Effector CD8-positive, alpha-beta T cell (primary cell): ENCODE measurements around the gene SYT1.

ENCODE experiments used
- DNase-seq: peaks from one replicate; lab custom pipeline; 2025; lab: John Stamatoyannopoulos, UW

The SYT1 gene

DNA sequence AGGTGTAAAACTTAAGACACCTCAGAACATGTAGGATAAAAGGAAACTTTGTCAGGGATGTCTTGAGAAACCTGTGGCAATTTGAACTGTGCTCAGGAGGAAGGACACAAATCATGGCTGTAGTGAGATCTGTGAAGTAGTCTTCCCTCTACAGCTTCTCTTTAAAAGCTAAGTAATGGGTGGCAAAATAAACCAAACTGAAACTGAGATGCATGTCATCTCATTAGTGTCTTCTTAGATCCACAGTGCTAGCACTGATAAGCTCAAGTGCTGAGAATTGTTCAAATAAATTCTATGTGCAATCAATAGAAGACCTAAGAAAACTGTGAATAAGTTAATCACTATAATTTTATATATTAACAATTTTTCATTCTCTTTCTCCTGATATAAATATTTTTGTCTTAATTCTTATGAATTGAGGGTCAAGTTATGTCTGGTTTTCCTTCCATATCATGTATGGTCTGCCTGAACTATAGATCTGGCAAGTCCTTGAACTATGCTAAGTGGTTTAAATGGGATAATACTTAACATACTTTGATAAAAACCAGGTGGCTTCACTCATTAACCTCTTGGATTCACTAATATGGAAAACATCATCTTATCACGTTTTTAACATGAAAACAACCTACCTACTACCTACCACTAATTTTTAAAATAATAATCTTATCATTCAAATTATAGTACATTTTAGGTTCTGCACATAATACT lies 27.2 kb downstream of the SYT1 start:
- no peak for DNase-seq

DNA sequence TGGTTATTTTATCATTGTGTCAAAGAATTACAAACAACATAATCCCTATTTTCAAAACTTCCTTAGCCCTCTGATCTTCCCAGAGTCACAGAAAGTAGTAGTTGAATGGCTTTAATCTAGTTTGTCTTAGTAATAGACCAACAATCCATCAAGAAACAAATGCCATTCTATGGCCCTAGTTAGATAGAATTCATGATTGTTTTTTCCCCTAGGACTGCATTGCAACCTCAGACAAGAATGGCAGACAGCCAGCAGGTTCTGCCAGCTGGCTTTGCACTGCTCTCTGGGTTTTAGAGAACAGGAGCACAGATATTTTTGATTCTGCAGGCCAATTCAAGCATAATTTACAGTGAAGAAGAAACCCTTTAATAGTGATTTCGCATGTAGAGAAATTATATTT lies 33.8 kb downstream of the SYT1 start:
- DNase-seq, result no peak

DNA sequence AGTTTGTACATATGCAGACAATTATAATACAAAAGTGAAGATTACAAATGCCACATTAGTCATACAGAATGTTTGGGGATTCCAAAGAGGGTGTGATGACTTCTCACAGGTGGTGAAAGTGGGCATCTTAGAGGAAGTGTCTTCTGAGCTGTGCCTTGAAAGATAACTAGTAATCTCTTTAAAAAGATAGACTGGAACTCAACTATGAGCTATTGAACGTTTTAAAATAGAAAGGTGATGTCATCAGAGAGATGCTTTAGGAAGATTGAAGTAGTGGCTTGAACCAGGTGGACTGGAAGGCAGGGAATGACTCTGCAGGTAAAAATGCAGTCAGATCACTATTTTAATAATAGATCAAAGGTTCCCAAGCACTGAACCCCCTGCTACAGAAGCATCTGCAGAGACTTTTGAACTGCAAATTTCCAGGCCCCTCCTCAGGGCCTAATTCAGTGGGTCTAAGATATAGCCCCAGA lies 50.3 kb downstream of the SYT1 start:
- DNase-seq, result no peak

DNA sequence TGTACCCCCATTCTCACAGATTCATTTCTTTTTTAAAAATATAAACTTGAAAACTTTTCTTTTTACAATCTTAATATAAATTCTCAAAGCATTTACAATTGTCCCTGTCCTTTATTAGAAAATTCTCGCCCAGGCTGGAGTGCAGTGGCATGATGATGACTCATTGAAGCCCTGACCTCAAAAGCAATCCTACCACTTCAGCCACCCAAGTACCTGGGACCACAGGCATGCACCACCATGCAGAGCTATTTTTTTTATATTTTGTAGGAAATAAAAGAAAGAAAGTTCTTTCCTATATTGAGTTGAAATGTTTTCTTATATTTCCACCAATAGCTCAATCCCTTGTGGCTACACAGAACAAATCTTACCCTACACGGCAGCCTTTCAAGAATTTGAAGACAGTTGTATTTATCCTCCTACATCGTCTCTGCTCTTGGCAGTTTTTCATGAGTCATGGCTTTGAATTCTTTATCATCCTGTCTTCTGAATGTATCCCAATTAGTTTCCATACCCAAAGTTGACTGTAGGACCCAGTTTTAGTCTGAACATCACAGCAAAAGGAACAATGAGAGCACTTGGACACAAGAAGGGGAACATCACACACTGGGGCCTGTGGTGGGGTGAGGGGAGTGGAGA lies 52.4 kb downstream of the SYT1 start:
- DNase-seq, result no peak

DNA sequence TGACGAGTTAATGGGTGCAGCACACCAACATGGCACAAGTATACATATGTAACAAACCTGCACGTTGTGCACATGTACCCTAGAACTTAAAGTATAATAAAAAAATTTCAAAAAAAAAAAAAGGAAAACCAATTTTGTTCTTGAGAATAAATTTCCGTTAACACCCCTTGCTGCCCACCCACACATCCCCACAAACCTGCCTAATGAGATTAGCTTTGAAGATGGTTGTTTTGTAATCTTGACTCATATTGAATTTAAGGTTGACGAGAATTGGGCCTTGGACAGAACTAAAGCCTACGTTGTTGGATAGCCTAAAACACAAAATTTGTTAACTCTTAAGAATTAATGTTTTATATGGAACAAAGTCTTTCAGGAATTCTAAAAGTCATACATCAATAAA lies 52.9 kb downstream of the SYT1 start:
- no peak for DNase-seq

DNA sequence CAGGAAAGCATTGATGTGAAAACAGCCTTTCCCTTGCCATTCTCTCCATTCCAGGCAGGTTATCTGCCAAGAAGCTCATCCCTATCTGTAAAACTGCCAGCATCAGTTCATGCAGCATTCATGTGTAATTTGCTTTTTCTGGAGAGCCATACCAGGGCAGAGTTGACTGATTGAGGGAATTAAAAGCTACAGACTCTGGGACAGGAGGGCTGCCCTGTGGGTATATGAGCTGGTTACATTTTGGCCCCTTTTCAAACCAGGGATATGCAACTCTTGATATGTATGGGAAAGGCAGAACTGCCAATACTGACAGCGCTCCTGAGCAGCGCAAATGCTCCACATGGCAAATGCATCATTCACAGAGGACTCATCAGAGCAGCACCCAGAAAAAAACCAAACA lies 53.7 kb downstream of the SYT1 start:
- DNase-seq, result no peak

DNA sequence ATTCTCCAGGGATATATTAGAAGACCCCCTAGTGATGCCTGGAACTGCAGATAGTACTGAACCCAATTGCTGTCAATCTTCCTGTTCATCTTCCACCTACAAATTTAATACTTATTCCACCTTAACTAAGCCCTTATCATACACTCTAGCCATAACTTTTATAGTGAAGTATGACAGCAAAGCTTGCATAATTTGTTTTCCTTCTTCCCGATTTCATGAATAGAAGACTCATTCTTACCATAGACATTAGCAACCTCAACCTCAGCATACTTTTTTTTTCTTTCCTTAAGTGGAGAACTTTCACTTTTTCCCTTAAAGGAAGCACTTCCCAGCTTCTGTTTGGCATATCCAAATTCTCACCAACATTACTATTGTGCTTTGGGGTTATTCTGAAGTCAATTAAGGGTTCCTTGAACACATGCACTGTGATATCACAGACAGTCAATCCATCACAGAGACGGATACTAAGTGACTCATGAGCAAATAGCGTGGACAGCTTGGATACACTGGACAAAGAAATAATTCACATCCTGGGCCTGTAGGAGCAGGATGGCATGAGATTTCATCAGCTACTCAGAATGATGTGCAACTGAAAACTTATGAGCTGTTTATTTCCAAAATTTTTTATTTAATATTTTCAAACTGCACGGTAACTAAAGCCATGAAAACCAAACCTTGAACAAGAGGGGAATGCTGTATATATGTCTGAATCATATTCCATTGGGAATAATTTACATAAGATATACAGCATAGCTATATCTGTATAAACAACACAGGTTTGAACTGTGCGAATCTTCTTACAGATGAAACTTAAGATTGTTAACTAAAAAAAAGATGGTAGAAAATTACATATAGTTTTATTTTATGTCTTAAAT lies 63.9 kb downstream of the SYT1 start:
- DNase-seq, result no peak

DNA sequence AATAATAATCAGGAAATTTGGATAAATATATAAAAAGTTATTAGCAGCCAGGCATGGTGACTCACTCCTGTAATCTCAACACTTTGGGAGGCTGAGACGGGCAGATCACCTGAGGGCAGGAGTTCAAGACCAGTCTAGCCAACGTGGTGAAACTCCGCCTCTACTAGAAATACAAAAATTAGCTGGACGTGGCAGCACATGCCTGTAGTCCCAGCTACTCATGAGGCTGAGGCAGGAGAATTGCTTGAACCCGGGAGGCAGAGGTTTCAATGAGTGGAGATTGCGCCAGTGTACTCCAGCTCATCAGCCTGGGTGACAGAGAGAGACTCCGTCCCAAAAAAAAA lies 64.5 kb downstream of the SYT1 start:
- no peak for DNase-seq

DNA sequence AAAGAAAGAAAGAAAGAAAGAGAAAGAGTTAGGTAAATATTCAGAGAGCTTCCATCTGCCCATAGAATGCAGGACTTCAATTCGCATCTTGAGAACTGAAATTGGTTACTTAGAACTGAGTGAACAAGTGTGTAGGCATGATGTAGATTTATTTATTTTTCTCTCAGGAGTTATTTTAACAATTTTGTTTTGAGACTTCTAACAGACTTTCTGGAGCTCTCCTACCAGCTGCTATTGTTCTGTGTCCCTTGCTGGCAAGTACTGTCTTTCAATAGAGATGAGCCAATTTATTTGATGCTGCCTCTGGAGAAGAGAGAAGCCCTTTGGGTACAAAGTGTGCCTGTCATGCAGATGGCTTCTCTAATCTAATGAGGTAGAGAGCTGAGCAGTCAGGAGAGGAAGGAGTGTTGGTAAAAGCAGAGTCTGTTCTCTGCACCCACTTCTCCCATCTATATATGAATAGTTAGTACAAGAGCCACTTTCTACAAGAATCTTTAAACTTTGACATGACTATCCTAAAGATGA lies 67.0 kb downstream of the SYT1 start:
- no peak for DNase-seq

DNA sequence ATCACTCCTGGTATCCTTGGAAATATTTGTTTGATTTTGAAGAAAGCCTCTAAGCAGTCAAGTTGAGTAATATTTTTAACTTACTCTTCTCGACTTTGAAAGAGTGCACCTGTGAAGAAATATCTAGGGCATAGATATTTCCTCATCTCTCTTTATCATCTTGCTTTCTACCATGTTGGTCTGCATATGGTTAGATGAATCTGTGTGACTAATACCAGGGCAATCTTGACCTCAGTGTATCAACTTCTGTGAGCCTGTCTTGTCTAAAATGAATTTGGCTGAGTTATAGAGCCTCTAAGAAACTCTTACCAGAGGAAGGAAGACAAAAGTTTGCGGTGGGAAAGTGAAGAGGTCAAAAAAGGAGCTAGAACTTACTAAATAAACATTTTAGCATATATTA lies 68.4 kb downstream of the SYT1 start:
- no peak for DNase-seq

DNA sequence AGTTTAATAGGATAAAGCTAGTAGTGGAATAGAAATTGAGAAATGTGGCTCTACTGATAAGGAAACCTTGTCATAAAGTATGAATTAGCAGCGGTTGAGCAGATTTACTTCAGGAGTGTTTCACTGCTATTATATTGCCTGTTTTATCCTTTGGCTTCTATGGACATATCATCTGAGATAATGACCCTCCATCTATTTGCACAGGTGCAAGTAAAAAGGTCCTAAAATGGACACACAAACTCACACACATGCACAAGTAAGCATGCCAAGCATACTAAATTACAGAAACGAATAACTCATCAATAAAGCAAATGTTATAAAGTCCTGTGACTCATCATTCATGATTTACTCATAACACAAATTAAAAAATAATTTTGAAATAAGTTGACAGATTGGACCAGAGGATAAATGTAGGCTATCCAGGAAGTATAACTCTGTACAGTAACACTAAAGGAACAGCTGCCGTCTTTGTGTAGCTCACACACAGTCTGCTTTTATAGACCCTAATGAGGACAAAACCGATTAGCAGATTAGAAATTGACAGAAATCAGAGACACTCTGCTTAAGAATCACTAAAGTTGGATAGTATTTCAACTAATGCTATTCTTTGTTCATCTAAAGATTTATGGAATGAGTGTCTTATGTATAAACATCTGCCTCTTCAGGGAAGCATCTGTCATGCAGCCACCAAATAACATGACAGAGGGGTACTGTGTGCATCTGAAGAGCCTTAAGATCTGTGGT lies 73.9 kb downstream of the SYT1 start:
- DNase-seq, result no peak

DNA sequence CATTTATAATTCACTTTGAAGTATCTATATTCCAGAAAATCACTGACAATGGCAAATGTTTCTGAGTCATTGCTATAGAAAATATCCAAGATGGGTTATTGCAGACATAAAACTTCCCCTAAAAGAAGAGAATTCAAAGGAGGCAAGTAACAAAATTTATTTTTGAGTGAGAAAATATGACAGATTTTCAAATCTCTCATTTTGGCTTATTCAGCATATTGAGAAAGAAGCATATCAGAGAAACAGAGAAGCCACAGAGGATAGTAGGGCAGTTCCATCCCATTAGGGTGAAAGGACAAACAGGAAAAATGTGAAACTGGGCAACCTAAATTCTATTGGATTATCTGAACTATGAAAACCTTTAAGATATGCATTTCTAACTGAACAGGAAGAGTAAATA lies 85.0 kb downstream of the SYT1 start:
- DNase-seq, result no peak

DNA sequence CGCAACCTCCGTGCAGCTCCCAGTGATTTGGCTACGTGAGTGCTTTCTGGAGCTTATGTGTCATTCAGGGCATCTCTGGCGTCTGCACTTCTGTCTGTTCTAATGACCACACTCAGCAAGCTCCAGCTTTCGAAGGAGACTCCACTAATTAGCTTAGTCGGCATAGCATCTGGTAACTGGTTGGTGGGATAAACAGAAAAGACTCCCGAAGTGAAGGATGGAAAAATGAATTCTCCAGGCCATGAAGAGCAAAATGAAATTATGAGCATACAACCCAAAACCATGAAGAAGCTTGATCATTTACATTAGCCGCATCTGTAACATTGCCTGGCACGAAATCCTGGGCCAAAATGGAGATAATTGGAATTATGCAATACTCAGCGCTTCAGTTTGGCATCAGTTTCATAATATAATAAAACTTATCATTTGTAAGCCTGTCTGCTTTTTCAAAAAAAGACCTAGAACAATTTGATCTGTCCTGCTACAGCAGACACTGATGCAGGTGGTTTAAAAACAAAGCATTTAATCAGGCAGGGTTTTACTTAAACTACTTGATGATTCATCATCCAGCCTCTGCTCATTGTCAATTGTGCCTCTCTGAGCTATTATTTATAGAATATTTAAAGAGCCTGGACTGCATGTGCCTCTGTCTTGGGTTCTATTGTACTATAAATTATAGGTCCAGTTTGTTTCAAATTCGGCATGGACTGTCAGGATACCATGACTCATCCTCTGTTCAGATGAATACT lies 87.4 kb downstream of the SYT1 start:
- no peak for DNase-seq

DNA sequence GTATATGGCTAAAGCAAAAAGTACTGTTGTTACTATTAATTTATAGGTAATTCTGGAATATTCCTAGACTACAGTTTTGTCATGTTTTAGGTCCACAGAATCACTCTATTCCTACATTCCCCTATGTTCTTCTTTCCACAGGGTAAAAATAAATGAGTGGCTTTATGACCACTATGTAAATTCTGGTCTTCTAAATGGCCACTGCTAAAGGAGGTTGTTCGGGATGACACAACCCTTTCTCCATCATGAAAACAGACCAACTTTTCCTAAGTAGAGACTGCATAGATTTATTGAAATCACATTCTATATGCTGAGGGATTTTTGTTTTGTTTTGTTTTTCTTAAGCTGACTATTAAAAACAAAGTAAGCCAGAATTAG lies 88.0 kb downstream of the SYT1 start:
- DNase-seq, result no peak

DNA sequence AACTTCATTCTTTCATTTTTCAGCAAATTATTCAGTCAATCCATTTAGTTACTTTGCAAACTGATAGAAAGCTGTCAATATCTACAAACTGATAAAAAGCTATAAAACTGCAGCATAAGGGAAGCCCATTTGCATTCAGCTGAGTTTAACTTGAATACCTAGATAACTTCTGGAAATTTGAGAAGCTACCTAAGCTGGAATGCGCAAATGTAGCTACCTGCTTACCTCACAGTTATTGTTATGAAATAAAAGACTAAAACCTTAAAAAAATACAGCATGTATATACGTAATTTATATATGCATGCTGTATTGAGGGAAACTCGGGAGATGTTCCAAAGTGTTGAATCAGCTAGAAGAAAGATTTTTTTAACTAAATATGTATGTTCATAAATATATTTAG lies 94.4 kb downstream of the SYT1 start:
- no peak for DNase-seq

DNA sequence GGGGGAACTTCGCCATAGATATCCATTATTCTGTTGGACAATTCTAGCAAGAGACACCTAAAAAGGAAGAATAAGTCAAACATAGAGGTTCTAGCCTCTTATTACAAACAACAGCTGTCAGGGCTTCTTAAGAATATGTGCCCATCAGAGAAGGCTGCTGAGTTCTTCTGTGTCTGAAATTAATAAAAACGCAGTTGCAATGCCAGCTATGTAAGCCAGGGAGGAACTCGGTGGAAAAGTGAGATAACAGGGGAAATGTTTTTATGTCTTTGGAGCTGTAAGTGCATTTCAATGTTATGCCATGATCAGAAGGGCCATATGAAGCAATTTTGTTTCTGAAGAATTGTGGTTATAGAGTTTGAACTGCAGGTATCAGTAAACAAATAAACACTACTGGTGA lies 95.0 kb downstream of the SYT1 start:
- no peak for DNase-seq

DNA sequence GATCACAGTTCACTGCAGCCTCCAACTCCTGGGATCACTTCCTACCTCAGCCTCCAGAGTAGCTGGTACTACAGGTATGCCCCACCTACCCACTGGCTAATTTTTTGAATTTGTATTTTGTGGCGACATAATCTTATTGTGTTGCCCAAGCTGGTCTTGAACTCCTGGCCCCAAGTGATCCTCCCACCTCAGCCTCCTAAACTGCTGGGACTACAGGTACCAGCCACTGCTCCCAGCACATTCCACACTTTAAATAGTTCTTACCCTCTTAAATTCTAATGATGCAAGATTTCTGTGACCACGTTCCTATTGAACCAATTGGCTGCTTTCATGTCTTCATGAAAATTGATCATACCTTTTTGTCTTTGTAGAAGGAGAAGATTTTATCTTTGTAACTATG lies 96.6 kb downstream of the SYT1 start:
- DNase-seq, result no peak

DNA sequence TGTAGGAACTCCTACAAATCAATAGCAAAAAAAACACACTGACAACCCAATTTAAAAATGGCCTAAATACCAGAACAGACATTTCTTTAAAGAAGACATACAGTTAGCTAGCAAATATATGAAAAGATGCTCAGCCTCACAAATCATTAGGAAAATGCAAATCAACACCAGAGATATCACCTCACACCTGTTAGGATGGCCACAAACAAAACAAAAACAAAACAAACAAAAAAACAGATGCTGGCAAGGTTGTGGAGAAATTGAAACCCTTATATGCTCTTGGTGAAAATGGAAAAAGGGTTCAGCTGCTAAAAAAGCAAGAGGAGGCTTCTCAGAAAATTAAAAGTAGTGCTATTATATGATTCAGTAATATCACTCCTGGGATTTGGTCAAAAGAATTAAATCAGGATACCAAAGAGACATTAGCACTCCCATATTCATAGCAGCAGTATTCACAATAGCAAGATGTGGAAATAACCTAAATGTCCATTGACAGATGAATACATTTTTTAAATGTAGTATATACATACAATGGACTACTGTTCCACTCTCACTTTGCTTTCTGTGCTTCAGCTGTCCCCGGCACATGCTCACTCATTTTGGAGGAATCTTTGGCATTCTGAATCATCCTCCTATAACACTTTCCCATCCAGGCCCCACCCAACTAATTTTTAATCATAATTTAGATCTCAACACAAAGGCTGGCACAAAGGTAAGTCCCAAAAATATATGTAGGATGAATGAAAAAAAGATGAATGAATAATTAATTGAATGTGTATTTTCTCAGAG lies 99.1 kb downstream of the SYT1 start:
- no peak for DNase-seq

DNA sequence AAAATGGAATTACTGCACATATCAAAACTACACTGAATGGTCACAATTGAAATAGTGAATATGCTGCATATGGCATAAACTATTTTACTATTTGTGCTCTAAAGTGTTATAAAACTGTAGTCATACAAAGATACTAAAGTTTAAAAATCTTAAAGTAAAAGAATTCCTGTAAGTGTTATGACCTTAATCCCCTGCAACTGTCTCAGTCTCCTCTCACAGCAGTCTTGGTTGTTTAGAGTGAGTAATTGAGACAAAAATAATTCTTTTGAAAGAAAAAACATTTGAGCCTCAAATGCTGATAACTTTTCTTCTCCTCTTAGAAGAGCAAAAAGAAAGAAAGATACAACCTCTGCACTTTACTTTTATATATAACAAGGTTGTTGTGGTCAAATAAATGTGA lies 99.9 kb downstream of the SYT1 start:
- no peak for DNase-seq

DNA sequence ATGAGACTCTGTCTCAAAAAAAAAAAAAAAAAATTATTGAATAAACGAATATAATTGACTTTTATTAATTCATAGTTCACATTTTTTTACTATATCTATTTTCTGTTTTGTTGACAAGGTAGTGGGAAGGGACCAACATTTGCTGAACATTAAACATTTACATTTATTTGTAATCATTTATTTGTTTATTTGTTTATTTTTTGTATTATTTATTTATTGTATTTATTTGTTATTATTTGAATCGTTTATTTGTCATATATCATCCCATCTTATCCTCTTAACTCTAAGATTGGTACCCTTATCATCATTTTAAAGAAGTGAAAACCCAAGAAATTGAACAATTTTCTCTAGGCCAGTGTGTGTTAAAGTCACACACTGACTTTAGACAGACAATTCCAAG lies 101.5 kb downstream of the SYT1 start:
- DNase-seq, result no peak

DNA sequence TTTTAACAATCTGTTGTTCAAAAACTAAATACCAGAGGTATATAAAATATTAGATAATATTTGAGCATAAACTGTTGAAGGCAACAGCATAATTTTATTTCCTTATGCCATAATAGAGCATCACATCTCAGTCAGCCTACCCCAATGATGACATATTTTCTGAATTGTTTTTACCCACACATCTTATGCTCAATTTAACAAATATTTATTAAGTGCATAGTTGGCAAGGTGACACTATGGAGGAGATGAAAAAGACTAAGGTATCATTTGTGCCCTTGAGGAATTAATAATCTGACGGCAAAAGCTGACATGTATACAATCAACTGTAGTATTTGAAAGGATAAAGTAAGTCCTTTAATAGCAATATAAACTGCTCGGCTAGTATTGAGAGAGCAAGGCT lies 102.4 kb downstream of the SYT1 start:
- no peak for DNase-seq
